ENCODE measurements around the gene SLC9C2.
"Not testable (repeated sequence)": the region's sequence is repeated elsewhere in the genome, so short reads cannot be mapped to it uniquely, and the experiment has no call there.

The SLC9C2 gene

DNA sequence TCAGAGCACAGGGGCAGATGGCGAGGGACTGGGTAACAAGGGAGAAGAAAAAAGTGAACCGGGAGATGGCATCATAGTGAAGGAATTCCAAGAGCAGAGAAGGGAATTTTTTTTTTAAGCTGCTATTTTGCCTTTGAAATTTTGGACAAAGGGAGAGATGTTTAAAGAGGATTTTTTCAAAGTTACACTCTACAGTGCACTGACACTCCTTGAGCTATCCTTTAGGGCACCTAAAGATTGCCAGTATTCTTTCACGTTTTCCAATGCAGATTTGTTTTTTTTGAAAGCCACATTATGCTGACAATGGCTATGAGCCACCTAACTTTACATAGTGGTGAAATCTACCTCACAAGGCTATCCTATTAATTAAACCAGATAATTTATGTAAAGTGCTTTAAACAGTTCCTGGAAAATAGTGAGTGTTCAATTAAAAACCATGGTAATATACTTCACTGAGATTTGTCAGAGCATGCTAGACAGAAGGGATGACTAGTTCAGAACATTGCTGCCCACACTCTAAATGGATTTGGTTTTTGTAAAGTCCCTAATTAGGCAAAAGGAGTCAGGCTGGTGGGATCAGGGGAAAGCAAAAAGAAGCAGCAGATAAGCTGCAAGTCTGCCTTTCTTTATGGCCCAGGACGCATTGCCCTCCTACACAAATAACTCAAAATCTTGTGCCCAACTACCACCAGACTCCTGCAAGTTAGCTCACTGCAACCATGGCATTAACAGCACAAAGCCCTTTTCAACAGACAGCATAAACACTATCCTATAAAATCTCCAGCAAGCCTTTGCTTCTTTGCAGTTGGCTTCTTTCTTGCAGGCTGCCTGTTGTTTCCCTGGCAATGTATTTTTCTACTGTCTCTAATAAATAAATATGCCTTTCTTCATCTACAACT lies 71.8 kb downstream of the SLC9C2 start:
- ChIA-PET POLR2A (no interaction called here), CTCF (no interaction called here)
- TF ChIP-seq, protein P1, sequence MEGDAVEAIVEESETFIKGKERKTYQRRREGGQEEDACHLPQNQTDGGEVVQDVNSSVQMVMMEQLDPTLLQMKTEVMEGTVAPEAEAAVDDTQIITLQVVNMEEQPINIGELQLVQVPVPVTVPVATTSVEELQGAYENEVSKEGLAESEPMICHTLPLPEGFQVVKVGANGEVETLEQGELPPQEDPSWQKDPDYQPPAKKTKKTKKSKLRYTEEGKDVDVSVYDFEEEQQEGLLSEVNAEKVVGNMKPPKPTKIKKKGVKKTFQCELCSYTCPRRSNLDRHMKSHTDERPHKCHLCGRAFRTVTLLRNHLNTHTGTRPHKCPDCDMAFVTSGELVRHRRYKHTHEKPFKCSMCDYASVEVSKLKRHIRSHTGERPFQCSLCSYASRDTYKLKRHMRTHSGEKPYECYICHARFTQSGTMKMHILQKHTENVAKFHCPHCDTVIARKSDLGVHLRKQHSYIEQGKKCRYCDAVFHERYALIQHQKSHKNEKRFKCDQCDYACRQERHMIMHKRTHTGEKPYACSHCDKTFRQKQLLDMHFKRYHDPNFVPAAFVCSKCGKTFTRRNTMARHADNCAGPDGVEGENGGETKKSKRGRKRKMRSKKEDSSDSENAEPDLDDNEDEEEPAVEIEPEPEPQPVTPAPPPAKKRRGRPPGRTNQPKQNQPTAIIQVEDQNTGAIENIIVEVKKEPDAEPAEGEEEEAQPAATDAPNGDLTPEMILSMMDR (IDR thresholded peaks at IDR 0.05; ENCODE audit: insufficient read depth, low read length, missing control alignments), result no peak
- no peak overlapping the region for H3K4me3 ChIP-seq (ENCODE audit: low read depth, low read length)
- DNase-seq (ENCODE audit: low read depth, low spot score), result no peak

DNA sequence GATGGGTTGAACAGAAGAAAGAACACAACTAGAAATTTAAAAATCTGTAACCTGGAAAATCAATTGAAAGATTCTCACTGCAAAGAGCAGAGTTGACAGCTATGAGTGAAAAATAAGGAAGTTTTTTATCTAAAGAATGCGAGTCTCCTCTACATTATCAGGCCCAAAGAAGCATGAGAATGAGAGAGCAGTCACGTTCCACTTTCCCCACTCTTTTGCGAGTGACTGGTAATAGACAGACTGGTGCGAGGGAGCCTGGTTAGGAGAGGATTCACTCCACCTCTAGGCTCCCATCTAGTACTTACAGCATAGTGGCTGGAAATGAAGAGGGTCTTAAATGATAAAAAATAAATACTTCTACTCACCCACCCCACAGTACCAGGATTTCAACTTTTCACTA lies 73.8 kb downstream of the SLC9C2 start:
- CTCF ChIA-PET, result no interaction called here
- H3K4me3 ChIP-seq (ENCODE audit: low read depth, low read length), result no peak overlapping the region
- TF ChIP-seq, protein P1 (IDR thresholded peaks at IDR 0.05; ENCODE audit: insufficient read depth, low read length, missing control alignments), result no peak
- POLR2A ChIA-PET, result no interaction called here
- DNase-seq (ENCODE audit: low read depth, low spot score), result no peak

DNA sequence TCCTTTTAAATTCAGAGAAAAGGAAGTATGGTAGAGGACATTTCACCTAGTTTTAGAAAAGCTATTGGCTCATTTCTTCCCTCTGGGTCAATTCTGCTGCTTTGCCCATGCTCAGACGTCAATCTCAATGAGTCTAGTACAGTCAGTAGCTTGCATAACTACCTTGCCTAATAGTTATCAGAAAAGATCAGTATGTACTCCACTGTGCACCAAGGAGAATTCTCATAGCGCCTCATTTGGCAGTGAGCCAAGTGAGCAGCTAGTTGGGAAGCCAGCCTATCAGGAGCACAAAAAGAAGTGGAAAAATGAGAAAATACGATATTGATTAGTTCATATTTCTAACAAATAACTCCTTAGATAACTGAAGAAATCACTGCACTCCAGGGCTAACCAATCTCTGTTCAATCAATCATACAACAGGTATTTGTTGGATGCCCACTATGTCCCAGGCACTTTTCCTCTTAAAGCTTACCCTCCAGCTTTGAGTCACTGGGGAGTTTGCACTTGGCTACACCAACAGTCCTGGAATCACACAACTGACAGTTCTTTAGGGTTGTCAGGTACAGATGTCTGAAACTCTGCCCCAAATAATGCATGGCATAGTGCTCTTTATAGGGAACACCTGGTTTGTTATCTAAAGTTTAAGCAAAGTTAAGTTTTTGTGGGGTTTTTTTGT lies 75.6 kb downstream of the SLC9C2 start:
- POLR2A ChIA-PET, result no interaction called here
- DNase-seq (ENCODE audit: low read depth, low spot score), result no peak
- no peak overlapping the region for H3K4me3 ChIP-seq (ENCODE audit: low read depth, low read length)
- TF ChIP-seq, protein P1 (IDR thresholded peaks at IDR 0.05; ENCODE audit: insufficient read depth, low read length, missing control alignments), result no peak
- CTCF ChIA-PET, result no interaction called here

DNA sequence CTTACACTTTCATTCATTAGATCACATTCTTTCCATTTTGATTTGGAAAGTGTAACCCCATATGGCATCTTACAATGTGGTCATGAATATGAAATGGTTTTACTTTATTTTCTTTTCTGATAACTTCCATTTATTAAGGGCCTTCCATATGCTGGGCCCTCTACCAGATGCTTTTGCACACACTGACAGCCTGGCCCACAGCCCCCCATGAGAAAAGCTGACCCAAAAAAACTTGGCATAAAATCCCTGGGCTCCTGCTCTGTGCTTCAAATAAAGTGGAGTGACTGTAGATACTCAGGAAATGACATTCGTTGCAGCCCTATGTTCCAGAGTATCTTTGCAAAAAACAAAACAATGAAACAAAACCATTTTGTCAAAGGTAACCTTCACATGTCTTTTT lies 76.9 kb downstream of the SLC9C2 start:
- POLR2A ChIA-PET, result no interaction called here
- no peak for DNase-seq (ENCODE audit: low read depth, low spot score)
- TF ChIP-seq, protein P1 (IDR thresholded peaks at IDR 0.05; ENCODE audit: insufficient read depth, low read length, missing control alignments), result no peak

DNA sequence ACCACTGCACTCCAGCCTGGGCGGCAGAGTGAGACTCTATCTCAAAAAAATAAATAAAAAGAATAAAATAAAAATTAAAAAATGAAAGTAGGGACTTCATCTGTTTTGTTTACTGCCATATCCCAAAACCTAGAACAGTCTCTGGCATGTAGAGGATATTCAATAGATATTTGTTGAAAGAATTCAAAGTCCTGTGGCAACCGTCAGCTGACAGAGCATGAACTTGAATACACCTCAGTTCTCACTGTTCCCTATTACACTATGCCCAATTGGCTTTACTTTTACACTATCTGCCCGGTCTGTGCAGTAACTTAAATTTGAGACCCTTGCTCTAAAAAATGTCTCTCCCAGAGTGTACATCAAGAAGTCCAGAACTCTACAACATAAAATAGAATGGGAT lies 79.5 kb downstream of the SLC9C2 start:
- no peak for DNase-seq (ENCODE audit: low read depth, low spot score)
- ChIA-PET POLR2A (no interaction called here), CTCF (no interaction called here)
- H3K4me3 ChIP-seq (ENCODE audit: low read depth, low read length), result no peak overlapping the region
- TF ChIP-seq, protein P1 (IDR thresholded peaks at IDR 0.05; ENCODE audit: insufficient read depth, low read length, missing control alignments), result no peak

More for the DNA sequence above, 76.9 kb downstream of the SLC9C2 start:
- CTCF ChIA-PET, result no interaction called here
- no peak overlapping the region for H3K4me3 ChIP-seq (ENCODE audit: low read depth, low read length)

DNA sequence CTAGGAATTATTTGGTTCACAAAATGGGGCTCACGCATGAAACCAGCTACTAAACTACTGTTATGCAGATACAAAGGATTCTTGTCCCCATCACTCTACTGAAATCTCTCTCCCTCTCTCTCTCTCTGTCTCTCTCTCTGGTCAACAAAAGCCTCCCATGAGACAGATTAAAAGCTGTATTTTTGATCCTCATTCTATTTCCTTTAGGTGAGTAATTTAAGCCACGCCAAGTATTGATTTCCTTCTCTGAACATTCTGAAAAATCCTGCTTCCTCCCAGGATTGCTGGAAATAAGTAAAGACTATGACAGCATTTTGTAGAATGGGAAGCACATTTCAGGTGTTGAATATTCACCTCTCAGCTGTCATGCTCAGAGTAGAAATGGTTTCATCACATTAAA lies 82.1 kb downstream of the SLC9C2 start:
- no peak overlapping the region for H3K4me3 ChIP-seq (ENCODE audit: low read depth, low read length)
- no peak for DNase-seq (ENCODE audit: low read depth, low spot score)
- TF ChIP-seq, protein P1 (IDR thresholded peaks at IDR 0.05; ENCODE audit: insufficient read depth, low read length, missing control alignments), result no peak
- ChIA-PET CTCF (interaction anchor here (1.2 kb wide), 1 partner anchor 13 kb away, joined by 4 read pairs; no protein-coding TSS in a partner anchor), POLR2A (interaction anchor here (0.7 kb wide), 1 partner anchor 1502 kb away, joined by 3 read pairs; the partner anchor contains the start of gene MRPS14)

DNA sequence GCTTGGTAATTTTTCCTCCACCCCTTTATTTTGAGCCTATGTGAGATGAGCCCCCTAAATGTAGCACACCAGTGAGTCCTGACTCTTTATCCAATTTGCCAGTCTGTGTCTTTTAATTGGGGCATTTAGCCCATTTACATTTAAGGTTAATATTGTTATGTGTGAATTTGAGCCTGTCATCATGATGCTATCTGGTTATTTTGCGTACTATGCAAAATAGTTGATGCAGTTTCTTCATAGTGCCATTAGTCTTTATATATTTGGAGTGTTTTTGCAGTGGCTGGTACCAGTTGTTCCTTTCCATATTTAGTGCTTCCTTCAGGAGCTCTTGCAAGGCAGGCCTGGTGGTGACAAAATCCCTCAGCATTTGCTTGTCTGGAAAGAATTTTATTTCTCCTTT lies 88.4 kb downstream of the SLC9C2 start:
- H3K4me3 ChIP-seq (ENCODE audit: low read depth, low read length); DNase-seq (ENCODE audit: low read depth, low spot score); CTCF ChIA-PET; POLR2A ChIA-PET: not testable (repeated sequence)
